Measurements from ENCODE around the gene LRRC3.

GRCh38 chr21:44485254-44485793 lies 30.0 kb downstream of the LRRC3 start:
- TF ChIP-seq CTCF (IDR thresholded peaks at IDR 0.05; ENCODE audit: low read length) (no peak), EZH2 (IDR thresholded peaks at IDR 0.05; ENCODE audit: borderline replicate concordance, low read length) (no peak)
